ENCODE results near the gene DIP2B. TPM values are rescaled to one million over a fixed set of nuclear protein-coding genes. Genes with fewer than 3 reads are reported as not detected.

The DIP2B gene
- total and polyA plus RNA-seq, 2 donors (not counting 1 experiment from before 2014, with no cell fraction given), result 12.6 to 21.0 TPM

DNA sequence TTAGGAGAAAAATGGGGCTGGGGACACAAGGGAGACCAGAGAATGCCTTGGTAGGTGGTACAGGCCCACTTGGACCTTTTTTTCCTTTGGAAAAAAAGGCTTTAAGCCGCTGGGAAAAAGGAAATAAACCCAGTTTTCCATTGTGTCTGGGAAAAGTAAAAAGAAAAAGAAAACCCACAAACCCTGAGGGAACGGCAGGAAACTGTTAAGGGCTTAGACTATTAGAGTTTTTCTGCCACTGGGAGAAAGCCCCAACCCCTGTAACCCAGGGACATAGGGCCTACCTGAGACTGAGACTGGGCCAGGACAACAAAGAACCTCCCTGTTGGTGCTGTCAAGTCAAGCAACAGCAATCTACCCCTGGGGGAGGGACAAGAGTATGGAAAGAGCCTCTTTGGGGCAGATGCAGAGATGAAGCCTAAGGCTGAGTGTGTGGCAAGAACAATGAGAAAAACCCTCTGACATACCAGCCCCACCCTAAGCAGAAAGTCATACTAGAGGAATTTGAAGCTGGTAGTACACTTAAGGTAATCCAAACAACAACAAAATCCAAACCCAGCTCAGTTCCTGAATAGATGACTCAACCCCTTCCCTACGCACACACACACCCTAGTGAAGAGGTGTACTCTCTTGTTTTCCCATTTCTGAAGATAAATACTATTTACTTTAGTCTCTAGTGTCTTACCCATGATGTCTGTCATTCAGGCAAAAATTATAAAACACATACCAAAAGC lies 281.9 kb downstream of the DIP2B start:
- no peak overlapping the region for H3K4me3 ChIP-seq (replicated peaks in 1 of 4; ENCODE audit: control extremely low read depth in 1 of 4, insufficient read depth in 1 of 4, low read depth in 3 of 4, low read length in 4 of 4)

DNA sequence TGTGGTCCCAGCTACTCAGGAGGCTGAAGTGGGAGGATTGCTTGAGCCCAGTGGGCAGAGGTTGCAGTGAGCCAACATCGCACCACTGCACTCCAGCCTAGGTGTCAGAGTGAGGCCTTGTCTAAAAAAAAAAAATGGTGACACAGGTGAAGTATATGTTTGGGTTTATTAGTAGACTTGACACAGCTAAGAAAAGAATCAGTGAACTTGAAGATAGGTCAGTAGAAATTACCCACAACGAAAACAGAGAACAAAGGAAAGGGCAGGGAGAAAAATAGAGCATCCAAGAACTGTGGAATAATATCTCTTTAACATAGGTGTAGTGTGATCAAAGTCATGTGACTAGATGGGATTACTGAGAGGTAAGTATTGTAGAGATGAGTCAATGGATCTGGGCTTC lies 282.8 kb downstream of the DIP2B start:
- Histone ChIP-seq H3K9me3 (ENCODE audit: control insufficient read depth, insufficient read depth, low read depth, low read length) (no peaks in the 10 kb centered on the region), H3K4me3 (replicated peaks in 1 of 4; ENCODE audit: control extremely low read depth in 1 of 4, insufficient read depth in 1 of 4, low read depth in 3 of 4, low read length in 4 of 4) (no peak overlapping the region), H3K36me3 (ENCODE audit: control insufficient read depth, insufficient read depth, low read length) (no peaks in the 10 kb centered on the region), H3K27me3 (ENCODE audit: control insufficient read depth, insufficient read depth, low read length) (no peaks in the 10 kb centered on the region), H4K20me1 (ENCODE audit: control insufficient read depth, extremely low read depth, insufficient read depth, low read length) (no peaks in the 10 kb centered on the region), H3K4me1 (ENCODE audit: control insufficient read depth, extremely low read depth, insufficient read depth, low read length) (peaks cover 17% of the 10 kb centered on the region), H3K9ac (ENCODE audit: insufficient read depth, low read length) (no peak overlapping the region), H3K27ac (ENCODE audit: insufficient read depth, low read length) (peak overlapping the region; percentile 68), H3K4me2 (ENCODE audit: extremely low read depth, insufficient read depth, low read length) (no peak overlapping the region), H2AFZ (ENCODE audit: low read length) (no peak overlapping the region), H3K79me2 (ENCODE audit: control insufficient read depth, insufficient read depth, low read length) (no peaks in the 10 kb centered on the region)
- no peak for DNase-seq (ENCODE audit: low read depth in 2 of 2)
- TF ChIP-seq, protein P1, sequence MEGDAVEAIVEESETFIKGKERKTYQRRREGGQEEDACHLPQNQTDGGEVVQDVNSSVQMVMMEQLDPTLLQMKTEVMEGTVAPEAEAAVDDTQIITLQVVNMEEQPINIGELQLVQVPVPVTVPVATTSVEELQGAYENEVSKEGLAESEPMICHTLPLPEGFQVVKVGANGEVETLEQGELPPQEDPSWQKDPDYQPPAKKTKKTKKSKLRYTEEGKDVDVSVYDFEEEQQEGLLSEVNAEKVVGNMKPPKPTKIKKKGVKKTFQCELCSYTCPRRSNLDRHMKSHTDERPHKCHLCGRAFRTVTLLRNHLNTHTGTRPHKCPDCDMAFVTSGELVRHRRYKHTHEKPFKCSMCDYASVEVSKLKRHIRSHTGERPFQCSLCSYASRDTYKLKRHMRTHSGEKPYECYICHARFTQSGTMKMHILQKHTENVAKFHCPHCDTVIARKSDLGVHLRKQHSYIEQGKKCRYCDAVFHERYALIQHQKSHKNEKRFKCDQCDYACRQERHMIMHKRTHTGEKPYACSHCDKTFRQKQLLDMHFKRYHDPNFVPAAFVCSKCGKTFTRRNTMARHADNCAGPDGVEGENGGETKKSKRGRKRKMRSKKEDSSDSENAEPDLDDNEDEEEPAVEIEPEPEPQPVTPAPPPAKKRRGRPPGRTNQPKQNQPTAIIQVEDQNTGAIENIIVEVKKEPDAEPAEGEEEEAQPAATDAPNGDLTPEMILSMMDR (conservative IDR thresholded peaks at IDR 0.05 in 1 of 2, IDR thresholded peaks at IDR 0.05 in 1 of 2; ENCODE audit: low read depth in 1 of 2, low read length in 2 of 2), result no peak
- TF ChIP-seq EZH2 (IDR thresholded peaks at IDR 0.05; ENCODE audit: low read length, missing control alignments), result no peak

More for the DNA sequence above, 281.9 kb downstream of the DIP2B start:
- DNase-seq (ENCODE audit: low read depth in 2 of 2), result peak; percentile 85 to 98
- Histone ChIP-seq H3K27me3 (ENCODE audit: control insufficient read depth, insufficient read depth, low read length) (no peaks in the 10 kb centered on the region), H3K9me3 (ENCODE audit: control insufficient read depth, insufficient read depth, low read depth, low read length) (no peaks in the 10 kb centered on the region), H3K36me3 (ENCODE audit: control insufficient read depth, insufficient read depth, low read length) (no peaks in the 10 kb centered on the region), H3K4me1 (ENCODE audit: control insufficient read depth, extremely low read depth, insufficient read depth, low read length) (peaks cover 17% of the 10 kb centered on the region), H3K27ac (ENCODE audit: insufficient read depth, low read length) (peak overlapping the region; percentile 68), H3K79me2 (ENCODE audit: control insufficient read depth, insufficient read depth, low read length) (no peaks in the 10 kb centered on the region), H2AFZ (ENCODE audit: low read length) (no peak overlapping the region), H3K9ac (ENCODE audit: insufficient read depth, low read length) (no peak overlapping the region), H4K20me1 (ENCODE audit: control insufficient read depth, extremely low read depth, insufficient read depth, low read length) (no peaks in the 10 kb centered on the region), H3K4me2 (ENCODE audit: extremely low read depth, insufficient read depth, low read length) (peak overlapping the region; percentile 56)
- TF ChIP-seq, protein P1 (conservative IDR thresholded peaks at IDR 0.05 in 1 of 2, IDR thresholded peaks at IDR 0.05 in 1 of 2; ENCODE audit: low read depth in 1 of 2, low read length in 2 of 2), result no peak
- TF ChIP-seq EZH2 (IDR thresholded peaks at IDR 0.05; ENCODE audit: low read length, missing control alignments), result no peak

DNA sequence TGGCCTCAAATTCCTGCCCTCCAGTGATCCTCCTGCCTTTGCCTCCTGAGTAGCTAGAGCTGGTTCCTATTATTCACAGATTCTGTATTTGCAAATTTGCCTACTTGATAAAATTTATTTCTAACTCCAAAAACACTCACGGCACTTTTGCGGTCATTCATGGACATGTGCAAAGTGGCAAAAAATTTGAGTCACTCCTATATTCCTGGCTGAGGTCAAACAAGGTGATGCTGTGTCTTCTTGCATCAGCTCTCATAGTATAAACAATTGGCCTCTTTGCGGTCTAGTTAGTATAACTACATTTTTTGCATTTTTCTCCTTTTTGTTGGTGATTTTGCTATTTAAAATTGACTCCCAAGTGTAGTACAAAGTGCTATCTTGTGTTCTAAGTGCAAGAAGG lies 283.8 kb downstream of the DIP2B start:
- Histone ChIP-seq H3K27ac (ENCODE audit: insufficient read depth, low read length) (peak overlapping the region; percentile 52), H3K9ac (ENCODE audit: insufficient read depth, low read length) (no peak overlapping the region), H3K4me2 (ENCODE audit: extremely low read depth, insufficient read depth, low read length) (peak overlapping the region; percentile 28), H3K9me3 (ENCODE audit: control insufficient read depth, insufficient read depth, low read depth, low read length) (no peaks in the 10 kb centered on the region), H3K27me3 (ENCODE audit: control insufficient read depth, insufficient read depth, low read length) (no peaks in the 10 kb centered on the region), H3K79me2 (ENCODE audit: control insufficient read depth, insufficient read depth, low read length) (no peaks in the 10 kb centered on the region), H3K4me1 (ENCODE audit: control insufficient read depth, extremely low read depth, insufficient read depth, low read length) (peaks cover 17% of the 10 kb centered on the region), H3K4me3 (replicated peaks in 1 of 4; ENCODE audit: control extremely low read depth in 1 of 4, insufficient read depth in 1 of 4, low read depth in 3 of 4, low read length in 4 of 4) (no peak overlapping the region), H3K36me3 (ENCODE audit: control insufficient read depth, insufficient read depth, low read length) (no peaks in the 10 kb centered on the region), H4K20me1 (ENCODE audit: control insufficient read depth, extremely low read depth, insufficient read depth, low read length) (no peaks in the 10 kb centered on the region), H2AFZ (ENCODE audit: low read length) (no peak overlapping the region)
- DNase-seq (ENCODE audit: low read depth in 2 of 2), result peak; percentile 94 to 98
- no peak for TF ChIP-seq EZH2 (IDR thresholded peaks at IDR 0.05; ENCODE audit: low read length, missing control alignments)
- TF ChIP-seq, protein P1 (conservative IDR thresholded peaks at IDR 0.05 in 1 of 2, IDR thresholded peaks at IDR 0.05 in 1 of 2; ENCODE audit: low read depth in 1 of 2, low read length in 2 of 2), result no peak
